ENCODE data around the gene TRPV5. TPM values are rescaled to one million over a fixed set of nuclear protein-coding genes. Genes with fewer than 3 reads are reported as not detected.

Gene TRPV5
- total and polyA plus RNA-seq, 2 of the 8 experiments (the other 6 are each of a cell fraction or from before 2014, with no cell fraction given): 0.03 TPM; not detected in 1

DNA sequence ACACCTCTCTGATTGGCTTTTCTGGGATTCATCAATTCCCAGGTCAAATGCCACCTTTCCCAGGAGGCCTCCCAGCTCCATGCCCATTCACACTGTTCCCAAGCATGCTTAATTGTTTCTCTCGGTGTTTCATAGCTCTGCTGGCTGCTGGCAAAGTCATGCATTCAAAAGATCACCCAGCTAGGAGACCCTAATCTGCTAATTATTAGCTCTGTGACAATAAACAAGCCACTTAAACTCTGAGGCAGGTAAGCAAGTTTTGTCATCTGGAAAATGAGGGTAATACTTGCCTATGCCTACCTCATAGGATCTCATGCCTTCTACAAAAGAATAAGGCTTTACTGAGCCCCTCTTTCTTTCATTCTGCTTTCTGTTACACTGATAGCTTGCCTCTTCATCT, 29.4 kb upstream of the TRPV5 start:
- Histone ChIP-seq H3K9ac (replicated peaks in 1 of 4; ENCODE audit: extremely low read depth in 1 of 4, low read depth in 3 of 4, low read length in 3 of 4) (no peak overlapping the region; a peak in 1 of 7 replicates), H4K91ac (replicated peaks; ENCODE audit: insufficient read length, low read length) (no peak overlapping the region), H3K4me3 (ENCODE audit: extremely low read depth in 1 of 4, insufficient read depth in 2 of 4, low read depth in 3 of 4, low read length in 4 of 4) (no peak overlapping the region), H3K9me3 (ENCODE audit: insufficient read depth in 2 of 2, low read depth in 1 of 2, low read length in 1 of 2) (no peaks in the 10 kb centered on the region; a peak in 1 of 4 replicates), H2BK5ac (ENCODE audit: low read depth, low read length) (no peak overlapping the region), H2AFZ (ENCODE audit: low read length) (no peak overlapping the region), H3K27ac (ENCODE audit: low read depth, low read length) (no peak overlapping the region), H3K79me1 (ENCODE audit: low read depth, low read length) (no peaks in the 10 kb centered on the region), H3K36me3 (ENCODE audit: control insufficient read depth in 2 of 4, insufficient read depth in 4 of 4, low read length in 3 of 4) (no peaks in the 10 kb centered on the region), H3K27me3 (replicated peaks in 1 of 4; ENCODE audit: control insufficient read depth in 3 of 4, extremely low read depth in 1 of 4, insufficient read depth in 3 of 4, low read length in 3 of 4) (no peaks in the 10 kb centered on the region), H2BK12ac (ENCODE audit: low read depth, low read length) (no peak overlapping the region), H4K20me1 (replicated peaks in 1 of 2; ENCODE audit: control insufficient read depth in 1 of 2, insufficient read depth in 2 of 2, low read length in 2 of 2) (no peaks in the 10 kb centered on the region), H3K56ac (replicated peaks; ENCODE audit: insufficient read length, low read depth, low read length) (no peak overlapping the region), H3K18ac (ENCODE audit: extremely low read depth, low read length) (no peak overlapping the region), H2BK20ac (ENCODE audit: low read length) (no peak overlapping the region), H3K4ac (replicated peaks; ENCODE audit: insufficient read length, low read depth, low read length) (no peak overlapping the region), H3K4me1 (replicated peaks in 1 of 4; ENCODE audit: control insufficient read depth in 3 of 4, insufficient read depth in 4 of 4, low read length in 3 of 4) (peaks cover 0 to 7% (median 3%) of the 10 kb centered on the region in 4 experiments; a peak in 5 of 7 replicates), H3K14ac (ENCODE audit: insufficient read length) (no peak overlapping the region), H3K79me2 (ENCODE audit: control insufficient read depth in 1 of 2, insufficient read depth in 2 of 2, low read length in 2 of 2) (no peaks in the 10 kb centered on the region), H4K8ac (ENCODE audit: extremely low read depth, insufficient read depth, low read length) (no peak overlapping the region), H3K4me2 (ENCODE audit: insufficient read depth in 1 of 2, low read depth in 2 of 2, low read length in 2 of 2) (no peak overlapping the region), H2AK5ac (ENCODE audit: low read depth, low read length) (no peak overlapping the region), H3K23me2 (ENCODE audit: low read depth, low read length) (peaks cover 2% of the 10 kb centered on the region; the same call in 1 of the 2 replicates), H2BK120ac (replicated peaks; ENCODE audit: low read depth, low read length) (no peak overlapping the region), H2BK15ac (ENCODE audit: low read length) (no peak overlapping the region), H4K5ac (ENCODE audit: insufficient read length, low read depth, low read length) (no peak overlapping the region), H3K23ac (ENCODE audit: insufficient read length) (no peak overlapping the region)
- TF ChIP-seq SAP30 (IDR thresholded peaks at IDR 0.05; ENCODE audit: insufficient read depth, insufficient replicate concordance, low read length) (no peak), POU5F1 (IDR thresholded peaks at IDR 0.05; ENCODE audit: low read depth, low read length) (no peak), SIN3A (conservative IDR thresholded peaks at IDR 0.05 in 1 of 2, IDR thresholded peaks at IDR 0.05 in 1 of 2; ENCODE audit: low read depth in 1 of 2, low read length in 2 of 2) (no peak), RAD21 (IDR thresholded peaks at IDR 0.05 in 1 of 2, conservative IDR thresholded peaks at IDR 0.05 in 1 of 2; ENCODE audit: low read depth in 2 of 2, low read length in 2 of 2) (no peak), SUZ12 (IDR thresholded peaks at IDR 0.05; ENCODE audit: low read length) (no peak), SP1 (IDR thresholded peaks at IDR 0.05; ENCODE audit: low read depth, low read length) (no peak), TAF1 (IDR thresholded peaks at IDR 0.05; ENCODE audit: low read depth, low read length) (no peak)
- TF ChIP-seq, protein P1, sequence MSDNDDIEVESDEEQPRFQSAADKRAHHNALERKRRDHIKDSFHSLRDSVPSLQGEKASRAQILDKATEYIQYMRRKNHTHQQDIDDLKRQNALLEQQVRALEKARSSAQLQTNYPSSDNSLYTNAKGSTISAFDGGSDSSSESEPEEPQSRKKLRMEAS (IDR thresholded peaks at IDR 0.05): 0 out of 2 replicates have a peak, but pooled peaks have one; percentile 13
- 85% methylated on average over 1 of the region's 1 CpG; no CpG with 5 or more reads in 1 of the 2 experiments for WGBS, 2 experiments (ENCODE audit: extremely low coverage in 1 of 2, insufficient coverage in 1 of 2, insufficient read length in 1 of 2, insufficient replicate concordance in 2 of 2, low coverage in 1 of 2, low lambda C conversion rate in 2 of 2, missing lambda C conversion rate in 1 of 2)
- DNase-seq (ENCODE audit: low read depth in 1 of 2, low spot score in 2 of 2) (no peak), FAIRE-seq (no peak)
- POLR2A ChIA-PET (ENCODE audit: partially characterized antibody): interaction anchor here (1.2 kb wide), 1 partner anchor 38 kb away, joined by 3 read pairs; no protein-coding TSS in a partner anchor
- CTCF ChIA-PET (ENCODE audit: partially characterized antibody): interaction anchor here (0.6 to 1.5 kb wide), 5 partner anchors 24 to 97 kb away, joined by 3 to 4 read pairs (median 3); partner anchors contain the start of gene LLCFC1

All from H1 (cell line).